IMR-90 (cell line): Measurements from ENCODE around the gene LINC01488. TPM values are rescaled to one million over a fixed set of nuclear protein-coding genes. Genes with fewer than 3 reads are reported as not detected.

Experiments used
- ATAC-seq: fragments of 200-7000 bp; cut with Tn5 transposase; 2 replicates; pipeline ENCODE4 v1.9.1; 2020; ENCODE audit warnings: low read depth, mild to moderate bottlenecking, moderate library complexity
- BruUV-seq: library from RNA; stranded (reverse); fragments of 400-500 nt; replicated peaks from 2 replicates; lab custom pipeline; 2021; lab: Mats Ljungman, UMichigan
- CTCF ChIA-PET: fragments of 300-600 bp; formaldehyde crosslinking; extraction: SDS; loops from one replicate; lab custom pipeline; 2021; ENCODE audit warnings: antibody characterized with exemption; lab: Yijun Ruan, JAX
- POLR2A ChIA-PET: fragments of 300-600 bp; sonication (Branson Sonifier 250); formaldehyde crosslinking; loops from one replicate; lab custom pipeline; 2022; ENCODE audit warnings: antibody characterized with exemption; ENCODE audit not compliant: unreplicated experiment; lab: Charles Lee
- DNase-seq: peaks from one replicate; pipeline ENCODE4 v3.0.0; 2013
- H2AFZ ChIP-seq: replicated peaks from 2 replicates; pipeline ENCODE3; 2013; ENCODE audit warnings: low read length, mild to moderate bottlenecking; ENCODE audit not compliant: poor library complexity
- H2AK5ac ChIP-seq: 2 replicates; pipeline ENCODE4 v1.6.1; 2013; ENCODE audit warnings: low read depth, low read length, inconsistent platforms
- H2AK9ac ChIP-seq: replicated peaks from 2 replicates; pipeline ENCODE3; 2013; ENCODE audit warnings: mild to moderate bottlenecking, low read depth, low read length, moderate library complexity; ENCODE audit not compliant: poor library complexity
- H2BK120ac ChIP-seq: 2 replicates; pipeline ENCODE4 v1.6.1; 2013; ENCODE audit warnings: low read depth, low read length, inconsistent platforms
- H2BK15ac ChIP-seq: 3 replicates; pipeline ENCODE4 v1.6.1; 2013; ENCODE audit warnings: low read depth, low read length, inconsistent platforms
- H2BK20ac ChIP-seq: 2 replicates; pipeline ENCODE4 v1.6.1; 2013; ENCODE audit warnings: low read depth, mild to moderate bottlenecking, inconsistent platforms, low read length, moderate library complexity
- H2BK5ac ChIP-seq: 2 replicates; pipeline ENCODE4 v1.6.1; 2013; ENCODE audit warnings: mild to moderate bottlenecking, low read depth, low read length, inconsistent platforms; ENCODE audit not compliant: poor library complexity, severe bottlenecking
- H3K14ac ChIP-seq: replicated peaks from 2 replicates; pipeline ENCODE4 v1.6.1; 2013; ENCODE audit warnings: low read depth, low read length, inconsistent platforms
- H3K18ac ChIP-seq: 2 replicates; pipeline ENCODE4 v1.6.1; 2013; ENCODE audit warnings: low read depth, low read length, control low read depth
- H3K23ac ChIP-seq: 2 replicates; pipeline ENCODE4 v1.6.1; 2013; ENCODE audit warnings: low read depth, low read length, inconsistent platforms
- H3K27ac ChIP-seq: 2 replicates; pipeline ENCODE4 v1.5.1; 2013; ENCODE audit warnings: mild to moderate bottlenecking, control low read depth, low read length; ENCODE audit not compliant: insufficient read depth
- H3K27me3 ChIP-seq: 2 replicates; pipeline ENCODE4 v1.6.1; 2013; ENCODE audit warnings: low read length; ENCODE audit not compliant: control insufficient read depth, insufficient read depth
- H3K36me3 ChIP-seq: 2 replicates; pipeline ENCODE4 v1.6.1; 2013; ENCODE audit warnings: low read length, mixed read lengths; ENCODE audit not compliant: control insufficient read depth, insufficient read depth
- H3K4ac ChIP-seq: 2 replicates; pipeline ENCODE4 v1.6.1; 2013; ENCODE audit warnings: low read depth, low read length, inconsistent platforms
- H3K4me1 ChIP-seq: 2 replicates; pipeline ENCODE4 v1.6.1; 2013; ENCODE audit warnings: low read length, mixed read lengths; ENCODE audit not compliant: control insufficient read depth, insufficient read depth
- H3K4me2 ChIP-seq: 2 replicates; pipeline ENCODE4 v1.6.1; 2013; ENCODE audit warnings: low read depth, mild to moderate bottlenecking, control low read depth, low read length, moderate library complexity
- H3K4me3 ChIP-seq: 2 replicates; pipeline ENCODE4 v1.5.1; 2013; ENCODE audit warnings: low read depth, mild to moderate bottlenecking, control low read depth, low read length, moderate library complexity; ENCODE audit not compliant: insufficient read depth
- H3K56ac ChIP-seq: 2 replicates; pipeline ENCODE4 v1.6.1; 2013; ENCODE audit warnings: low read length, inconsistent platforms; ENCODE audit not compliant: insufficient read depth; ENCODE audit errors: extremely low read depth
- H3K79me1 ChIP-seq, 2 experiments: 2 replicates each; pipeline ENCODE4 v1.6.1; 2013; ENCODE audit warnings: low read length in 2 of 2, inconsistent platforms in 1 of 2, low read depth in 1 of 2
- H3K9ac ChIP-seq: 2 replicates; pipeline ENCODE4 v1.6.1; 2013; ENCODE audit warnings: low read depth, low read length, control low read depth
- H3K9me1 ChIP-seq: 2 replicates; pipeline ENCODE4 v1.6.1; 2013; ENCODE audit warnings: low read length, inconsistent platforms; ENCODE audit not compliant: insufficient read depth
- H3K9me3 ChIP-seq: 2 replicates; pipeline ENCODE4 v1.6.1; 2013; ENCODE audit warnings: low read length; ENCODE audit not compliant: control insufficient read depth, insufficient read depth
- H4K20me1 ChIP-seq: 2 replicates; pipeline ENCODE4 v1.6.1; 2013; ENCODE audit warnings: low read length, inconsistent platforms; ENCODE audit not compliant: insufficient read depth
- H4K5ac ChIP-seq: 2 replicates; pipeline ENCODE4 v1.6.1; 2013; ENCODE audit warnings: mild to moderate bottlenecking, low read depth, low read length, control low read depth
- H4K8ac ChIP-seq, 2 experiments: 2 replicates each; pipeline ENCODE4 v1.6.1; 2013; ENCODE audit warnings: low read depth in 2 of 2, low read length in 2 of 2, control low read depth in 1 of 2, inconsistent platforms in 1 of 2
- H4K91ac ChIP-seq: 2 replicates; pipeline ENCODE4 v1.6.1; 2013; ENCODE audit warnings: low read depth, low read length, inconsistent platforms; ENCODE audit not compliant: insufficient read depth
- CHD1 ChIP-seq: IDR thresholded peaks from 2 replicates; pipeline ENCODE4 v1.6.1; 2012; ENCODE audit warnings: low read depth, low read length, improper control_type of control experiment
- RCOR1 ChIP-seq: IDR thresholded peaks from 2 replicates; pipeline ENCODE4 v1.6.1; 2012; ENCODE audit warnings: mild to moderate bottlenecking, low read length, improper control_type of control experiment; ENCODE audit not compliant: insufficient replicate concordance
- WGBS, 2 experiments: methylation state at CpG; one replicate each; pipeline versions ENCODE4 v1.1.5 to v1.1.7; 2013; ENCODE audit warnings: missing lambda C conversion rate in 2 of 2; ENCODE audit not compliant: insufficient read length in 1 of 2; ENCODE audit errors: extremely low coverage in 2 of 2; 5-methylcytosine and 5-hydroxymethylcytosine counted together
- dilution Hi-C: fragments of 300-500 bp; cut with HindIII; formaldehyde crosslinking; loops from one replicate; pipeline ENCODE4 v1.14.3; 2018; ENCODE audit warnings: low sequenced_read_pairs; ENCODE audit not compliant: unreplicated experiment
- in situ Hi-C: fragments of 300-500 bp; cut with MboI; formaldehyde crosslinking; loops from 3 replicates; pipeline ENCODE4 v1.14.3; 2019; ENCODE audit warnings: low sequenced_read_pairs, inconsistent platforms, mixed read lengths
- intact Hi-C: fragments of 100-400 bp; cut with micrococcal nuclease; formaldehyde crosslinking; loops from 2 replicates; pipeline ENCODE4 v1.10.0; 2022
- polyA plus RNA-seq, 3 experiments: library from polyadenylated mRNA; depleted of rRNA; stranded (reverse); fragments of >200 nt; gene quantifications; 2 replicates each; pipeline ENCODE4 v1.2.3, GENCODE V29; 2012; ENCODE audit warnings: low replicate concordance in 1 of 3
- total RNA-seq: library from RNA; depleted of rRNA; stranded (reverse); fragments of >200 nt; gene quantifications from 2 replicates; pipeline ENCODE4 v1.2.3, GENCODE V29; 2012

Gene LINC01488
- total and polyA plus RNA-seq, 2 of the 4 experiments (the other 2 are of a cell fraction): not detected

DNA sequence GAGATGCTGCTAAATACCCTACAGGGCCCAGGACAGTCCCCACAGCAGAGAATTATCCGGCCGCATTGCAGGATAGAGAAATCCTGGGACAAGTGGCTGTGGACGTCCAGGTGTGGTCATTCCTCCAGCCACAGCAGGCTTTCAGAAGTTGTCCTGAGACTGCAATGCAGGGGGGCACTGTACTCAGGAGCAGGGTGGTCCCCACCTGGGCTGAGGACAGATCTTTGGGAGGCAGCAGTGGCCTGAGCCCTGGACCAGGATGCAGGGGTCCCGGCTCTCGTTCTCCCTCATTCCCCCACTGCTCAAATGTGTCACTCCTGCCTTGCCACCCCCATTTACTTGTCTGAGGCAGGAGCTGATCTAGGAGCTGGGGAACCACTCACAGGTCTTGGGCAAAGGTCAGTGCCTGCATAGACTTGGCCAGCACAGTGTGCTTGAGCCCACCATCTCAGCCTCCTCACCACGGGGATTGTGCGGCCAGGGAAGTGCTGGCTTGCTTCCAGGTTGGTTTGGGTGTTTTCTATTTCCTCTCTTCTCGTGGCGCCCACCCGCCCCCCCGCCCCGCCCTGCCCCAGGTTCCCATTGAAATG lies 15.3 kb downstream of the LINC01488 start:
- H3K4me2 ChIP-seq: peak overlapping the region; percentile 76
- H2BK5ac ChIP-seq: peak overlapping the region; percentile 96
- H4K20me1 ChIP-seq: no peaks in the 10 kb centered on the region
- peak overlapping the region; percentile 98 for H2BK120ac ChIP-seq
- H3K14ac ChIP-seq: peak overlapping the region; percentile 90
- H3K79me1 ChIP-seq: peaks cover 0 to 10% of the 10 kb centered on the region in 2 experiments; a peak in 1 of 4 replicates
- H3K27ac ChIP-seq: peak overlapping the region; percentile 97
- peak overlapping the region; percentile 89 for H4K5ac ChIP-seq
- CTCF ChIA-PET: no interaction called here
- no peak overlapping the region for H3K4me3 ChIP-seq
- H2AFZ ChIP-seq: peak overlapping the region; percentile 67
- peak overlapping the region; percentile 94 for H3K18ac ChIP-seq
- peak overlapping the region; percentile 96; the same call in 2 of the 3 replicates for H2BK15ac ChIP-seq
- H3K9me1 ChIP-seq: peaks cover 16% of the 10 kb centered on the region
- POLR2A ChIA-PET: interaction anchor here (0.6 to 0.8 kb wide), 4 partner anchors 47 to 448 kb away, joined by 3 to 7 read pairs (median 4); partner anchors contain the start of gene TPCN2
- TF ChIP-seq CHD1 (no peak), RCOR1 (no peak)
- peak overlapping the region; percentile 98 for H4K91ac ChIP-seq
- dilution Hi-C loops: no loop called here
- H3K23ac ChIP-seq: peak overlapping the region; percentile 78
- peak overlapping the region; percentile 63 to 93 for H4K8ac ChIP-seq
- in situ Hi-C loops: no loop called here
- peak overlapping the region; percentile 90 for H2BK20ac ChIP-seq
- no peaks in the 10 kb centered on the region for H3K27me3 ChIP-seq
- no TSS peak for BruUV-seq
- H3K56ac ChIP-seq: peak overlapping the region; percentile 70
- no CpG with 5 or more reads among the region's 12 CpGs for WGBS, 2 experiments
- peak overlapping the region; percentile 67 for H3K9ac ChIP-seq
- peak overlapping the region; percentile 98 for H2AK5ac ChIP-seq
- H3K36me3 ChIP-seq: no peaks in the 10 kb centered on the region
- peaks cover 12% of the 10 kb centered on the region for H3K4me1 ChIP-seq
- DNase-seq (peak; percentile 70), ATAC-seq (peak; percentile 62)
- no peaks in the 10 kb centered on the region for H3K9me3 ChIP-seq
- H3K4ac ChIP-seq: peak overlapping the region; percentile 98
- peak overlapping the region; percentile 97 for H2AK9ac ChIP-seq
- intact Hi-C loops: loop anchor here (1.0 to 2.0 kb wide), 8 partner anchors 54 to 395 kb away; partner anchors contain the start of gene CCND1
